GM12878 (cell line): ENCODE results near the gene ENOX2. TPM values are rescaled to one million over a fixed set of nuclear protein-coding genes. Genes with fewer than 3 reads are reported as not detected.

Experiments used
- ATAC-seq: fragments of 200-7000 bp; cut with Tn5 transposase; 3 replicates; pipeline ENCODE4 v1.9.1; 2020; ENCODE audit warnings: mild to moderate bottlenecking, moderate library complexity
- BruUV-seq: library from RNA; stranded (reverse); fragments of 400-500 nt; replicated peaks from 2 replicates; lab custom pipeline; 2021; lab: Mats Ljungman, UMichigan
- CTCF ChIA-PET: fragments of 300-600 bp; sonication (Branson Sonifier 250); formaldehyde crosslinking; extraction: SDS; loops from one replicate; lab custom pipeline; 2021; ENCODE audit warnings: inconsistent platforms; lab: Yijun Ruan, JAX
- POLR2A ChIA-PET: fragments of 350-600 bp; formaldehyde crosslinking; extraction: SDS; loops from one replicate; lab custom pipeline; 2021; ENCODE audit warnings: inconsistent platforms; lab: Charles Lee
- RAD21 ChIA-PET: fragments of 300-600 bp; sonication (Branson Sonifier 250); formaldehyde crosslinking; loops from one replicate; lab custom pipeline; 2023; ENCODE audit warnings: antibody characterized with exemption; ENCODE audit not compliant: unreplicated experiment; lab: Charles Lee
- SMC1A ChIA-PET: fragments of 300-600 bp; sonication (Branson Sonifier 250); formaldehyde crosslinking; loops from one replicate; lab custom pipeline; 2023; ENCODE audit not compliant: unreplicated experiment, uncharacterized antibody; lab: Charles Lee
- DNase-seq: peaks from one replicate; pipeline ENCODE4 v3.0.0-alpha.2; 2011; ENCODE audit warnings: low read depth, low spot score
- FAIRE-seq: peaks from 3 replicates; lab custom pipeline; 2011; peaks lifted over from hg19 to GRCh38; lab: Jason Lieb, UNC
- H2AFZ ChIP-seq: 2 replicates; pipeline ENCODE4 v1.6.0; 2011; ENCODE audit warnings: low read depth, low read length, control low read depth; ENCODE audit not compliant: control insufficient read depth
- H3K27ac ChIP-seq: 2 replicates; pipeline ENCODE4 v1.5.1; 2011; ENCODE audit warnings: control low read depth; ENCODE audit not compliant: control insufficient read depth, insufficient read depth
- H3K27me3 ChIP-seq, 2 experiments: replicated peaks in 1 of 2; 2 replicates each; pipeline versions ENCODE4 v1.6.0 to v1.6.1; 2011; ENCODE audit warnings: low read length in 1 of 2; ENCODE audit not compliant: control insufficient read depth in 2 of 2, insufficient read depth in 2 of 2
- H3K36me3 ChIP-seq, 2 experiments: 2 replicates each; pipeline ENCODE4 v1.5.1; 2011; ENCODE audit warnings: low read length in 1 of 2; ENCODE audit not compliant: control insufficient read depth in 2 of 2, insufficient read depth in 2 of 2
- H3K4me1 ChIP-seq: 2 replicates; pipeline ENCODE4 v1.6.1; 2011; ENCODE audit warnings: mild to moderate bottlenecking, low read length, moderate library complexity, mixed read lengths; ENCODE audit not compliant: control insufficient read depth, insufficient read depth
- H3K4me2 ChIP-seq: 2 replicates; pipeline ENCODE4 v1.6.0; 2011; ENCODE audit warnings: control low read depth; ENCODE audit not compliant: control insufficient read depth, insufficient read depth
- H3K4me3 ChIP-seq: fragments of 200-600 bp; sonication (generic); 2 replicates; pipeline ENCODE4 v1.5.1; 2016
- H3K79me2 ChIP-seq: 2 replicates; pipeline ENCODE4 v1.6.0; 2011; ENCODE audit warnings: low read length; ENCODE audit not compliant: control insufficient read depth, insufficient read depth
- H3K9ac ChIP-seq: 2 replicates; pipeline ENCODE4 v1.8.0; 2011; ENCODE audit warnings: low read length, control low read depth, mixed read lengths; ENCODE audit not compliant: control insufficient read depth, insufficient read depth
- H3K9me3 ChIP-seq: replicated peaks from 3 replicates; pipeline ENCODE4 v1.5.1; 2011; ENCODE audit warnings: mild to moderate bottlenecking, low read length; ENCODE audit not compliant: control insufficient read depth, insufficient read depth
- H4K20me1 ChIP-seq: 2 replicates; pipeline ENCODE4 v1.6.0; 2011; ENCODE audit not compliant: control insufficient read depth, insufficient read depth
- CHD1 ChIP-seq: IDR thresholded peaks from 2 replicates; pipeline ENCODE4 v1.6.1; 2012; ENCODE audit warnings: low read depth, low read length, improper control_type of control experiment
- FOS ChIP-seq: IDR thresholded peaks from 3 replicates; pipeline ENCODE4 v1.6.1; 2011; ENCODE audit warnings: borderline replicate concordance; ENCODE audit not compliant: insufficient read length; ENCODE audit errors: extremely low read depth
- HDGF ChIP-seq: fragments of 450-650 bp; IDR thresholded peaks from 2 replicates; pipeline ENCODE4 v1.6.1; 2016; ENCODE audit warnings: antibody characterized with exemption
- KDM1A ChIP-seq: fragments of 200-600 bp; sonication (generic); IDR thresholded peaks from 2 replicates; pipeline ENCODE4 v1.6.1; 2016; ENCODE audit warnings: borderline replicate concordance
- NR2F1 ChIP-seq: fragments of 450-650 bp; conservative IDR thresholded peaks from 2 replicates; pipeline ENCODE4 v1.6.1; 2017; ENCODE audit warnings: mild to moderate bottlenecking
- PML ChIP-seq: IDR thresholded peaks from 2 replicates; pipeline ENCODE4 v1.6.1; 2012; ENCODE audit warnings: low read length, inconsistent platforms
- TBL1XR1 ChIP-seq: IDR thresholded peaks from 2 replicates; pipeline ENCODE4 v1.6.1; 2012; ENCODE audit warnings: low read depth, low read length, improper control_type of control experiment
- WRNIP1 ChIP-seq: IDR thresholded peaks from 2 replicates; pipeline ENCODE4 v1.6.1; 2011; ENCODE audit warnings: low read depth, low read length, improper control_type of control experiment, borderline replicate concordance
- YBX1 ChIP-seq: fragments of 450-650 bp; IDR thresholded peaks from 2 replicates; pipeline ENCODE4 v1.6.1; 2016; ENCODE audit warnings: antibody characterized with exemption
- ZNF217 ChIP-seq: fragments of 450-650 bp; IDR thresholded peaks from 2 replicates; pipeline ENCODE4 v1.6.1; 2017; ENCODE audit warnings: antibody characterized with exemption, mild to moderate bottlenecking
- WGBS: methylation state at CpG from one replicate; pipeline ENCODE4 v1.1.6; 2016; ENCODE audit warnings: low lambda C conversion rate; ENCODE audit not compliant: insufficient replicate concordance, insufficient coverage; ENCODE audit errors: missing lambda C conversion rate; 5-methylcytosine and 5-hydroxymethylcytosine counted together
- in situ Hi-C: fragments of 300-500 bp; cut with MboI; formaldehyde crosslinking; loops from 9 replicates; pipeline ENCODE4 v1.14.3; 2018; ENCODE audit warnings: mixed read lengths
- intact Hi-C: fragments of 100-400 bp; cut with micrococcal nuclease; formaldehyde crosslinking; loops from one replicate; pipeline ENCODE4 v1.14.2; 2022; ENCODE audit not compliant: unreplicated experiment
- polyA plus RNA-seq, 11 experiments: library from polyadenylated mRNA; depleted of rRNA in 4 of 11; unstranded in 6 of 11; stranded (reverse) in 5 of 11; fragments of >200 nt; fragmentation: Nextera tagmentation in 4 of 11; fragmentation: Illumina TruSeq in 1 of 11; extraction: Ambion mirVana in 4 of 11; extraction: Trizol in 1 of 11; gene quantifications; 1 replicate in 1 of 11; 2 replicates in 10 of 11; pipeline versions ENCODE4 v1.2.1 to v1.2.3, GENCODE V29; 2011 to 2016; ENCODE audit warnings: inconsistent platforms in 2 of 11, missing spikeins in 2 of 11, low read depth in 1 of 11
- total RNA-seq, 4 experiments: library from RNA; depleted of rRNA in 3 of 4; stranded (reverse); fragments of >200 nt in 3 of 4; fragmentation: Illumina TruSeq in 1 of 4; extraction: Trizol in 1 of 4; gene quantifications; 2 replicates each; pipeline versions ENCODE4 v1.2.1 to v1.2.3, GENCODE V29; 2013 to 2021
- TF ChIP-seq, protein P1 (sequence below): IDR thresholded peaks from 2 replicates; pipeline ENCODE4 v1.6.1; 2012; ENCODE audit warnings: low read length, inconsistent platforms
- TF ChIP-seq, protein P2 (sequence below): fragments of 150-350 bp; IDR thresholded peaks from 2 replicates; pipeline ENCODE4 v1.6.1; 2014; ENCODE audit warnings: mild to moderate bottlenecking, low read depth, low read length

The ENOX2 gene
- total and polyA plus RNA-seq, 10 of the 15 experiments (the other 5 are each of a cell fraction or from before 2014, with no cell fraction given): 3.2 to 13.0 (median 7.7) TPM

DNA sequence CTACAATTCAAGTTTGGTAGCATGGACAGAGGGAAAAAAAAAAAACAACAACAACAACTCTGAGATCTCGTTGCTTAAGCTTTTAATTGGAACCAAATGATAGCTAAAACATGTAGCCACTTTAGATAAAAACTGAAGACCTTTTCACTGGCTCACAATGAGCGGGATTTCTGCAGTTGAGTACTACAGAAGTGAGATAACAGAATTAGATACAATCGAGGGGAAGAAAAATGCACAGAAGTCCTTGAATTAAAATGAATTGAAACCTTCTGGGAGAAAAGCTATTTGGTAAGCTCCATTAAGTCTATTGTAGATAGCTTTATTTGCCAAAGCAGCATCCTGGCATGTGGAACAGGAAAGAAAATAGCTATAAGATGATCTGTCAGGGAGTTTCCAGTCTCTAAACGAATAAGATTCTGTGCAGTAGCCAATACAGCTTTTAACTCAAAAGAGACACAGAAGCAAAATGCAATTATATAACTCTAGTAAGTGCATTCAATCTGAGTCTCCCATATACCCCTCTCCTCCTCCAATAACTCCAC lies 248.5 kb downstream of the ENOX2 start:
- ChIA-PET SMC1A (interaction anchor here (0.9 kb wide), 2 partner anchors 10 to 22 kb away, joined by 3 to 4 read pairs; no protein-coding TSS in a partner anchor), CTCF (interaction anchor here (0.7 kb wide), 1 partner anchor 175 kb away, joined by 3 read pairs; no protein-coding TSS in a partner anchor), POLR2A (no interaction called here), RAD21 (no interaction called here)
- Histone ChIP-seq H3K9ac (no peak overlapping the region), H3K4me1 (no peaks in the 10 kb centered on the region), H3K4me3 (no peak overlapping the region), H3K27ac (no peak overlapping the region), H3K9me3 (no peaks in the 10 kb centered on the region), H3K36me3 (no peaks in the 10 kb centered on the region), H2AFZ (no peak overlapping the region), H4K20me1 (no peaks in the 10 kb centered on the region), H3K27me3 (no peaks in the 10 kb centered on the region), H3K4me2 (no peak overlapping the region), H3K79me2 (no peaks in the 10 kb centered on the region)
- WGBS: 32% methylated on average over 4 of the region's 4 CpGs
- TF ChIP-seq PML (no peak), KDM1A (no peak), TBL1XR1 (no peak), FOS (no peak), ZNF217 (no peak), WRNIP1 (no peak), YBX1 (no peak), NR2F1 (no peak), CHD1 (no peak), HDGF (no peak)
- TF ChIP-seq, protein P1, sequence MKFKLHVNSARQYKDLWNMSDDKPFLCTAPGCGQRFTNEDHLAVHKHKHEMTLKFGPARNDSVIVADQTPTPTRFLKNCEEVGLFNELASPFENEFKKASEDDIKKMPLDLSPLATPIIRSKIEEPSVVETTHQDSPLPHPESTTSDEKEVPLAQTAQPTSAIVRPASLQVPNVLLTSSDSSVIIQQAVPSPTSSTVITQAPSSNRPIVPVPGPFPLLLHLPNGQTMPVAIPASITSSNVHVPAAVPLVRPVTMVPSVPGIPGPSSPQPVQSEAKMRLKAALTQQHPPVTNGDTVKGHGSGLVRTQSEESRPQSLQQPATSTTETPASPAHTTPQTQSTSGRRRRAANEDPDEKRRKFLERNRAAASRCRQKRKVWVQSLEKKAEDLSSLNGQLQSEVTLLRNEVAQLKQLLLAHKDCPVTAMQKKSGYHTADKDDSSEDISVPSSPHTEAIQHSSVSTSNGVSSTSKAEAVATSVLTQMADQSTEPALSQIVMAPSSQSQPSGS: no peak
- TF ChIP-seq, protein P2, sequence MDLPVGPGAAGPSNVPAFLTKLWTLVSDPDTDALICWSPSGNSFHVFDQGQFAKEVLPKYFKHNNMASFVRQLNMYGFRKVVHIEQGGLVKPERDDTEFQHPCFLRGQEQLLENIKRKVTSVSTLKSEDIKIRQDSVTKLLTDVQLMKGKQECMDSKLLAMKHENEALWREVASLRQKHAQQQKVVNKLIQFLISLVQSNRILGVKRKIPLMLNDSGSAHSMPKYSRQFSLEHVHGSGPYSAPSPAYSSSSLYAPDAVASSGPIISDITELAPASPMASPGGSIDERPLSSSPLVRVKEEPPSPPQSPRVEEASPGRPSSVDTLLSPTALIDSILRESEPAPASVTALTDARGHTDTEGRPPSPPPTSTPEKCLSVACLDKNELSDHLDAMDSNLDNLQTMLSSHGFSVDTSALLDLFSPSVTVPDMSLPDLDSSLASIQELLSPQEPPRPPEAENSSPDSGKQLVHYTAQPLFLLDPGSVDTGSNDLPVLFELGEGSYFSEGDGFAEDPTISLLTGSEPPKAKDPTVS: no peak
- in situ Hi-C loops (no loop called here), intact Hi-C loops (no loop called here)
- ATAC-seq: no peak
- FAIRE-seq: no peak
- DNase-seq: no peak
- BruUV-seq: no TSS peak
